GM18909 (cell line): Measurements from ENCODE around the gene TMED10.
"Not testable (repeated sequence)": the region's sequence is repeated elsewhere in the genome, so short reads cannot be mapped to it uniquely, and the experiment has no call there.

Experiments
- ATAC-seq: cut with Tn5 transposase; IDR thresholded peaks from one replicate; pipeline ENCODE4 v1.9.1; 2021; ENCODE audit warnings: mild to moderate bottlenecking; ENCODE audit not compliant: unreplicated experiment, poor library complexity

TMED10 gene

DNA sequence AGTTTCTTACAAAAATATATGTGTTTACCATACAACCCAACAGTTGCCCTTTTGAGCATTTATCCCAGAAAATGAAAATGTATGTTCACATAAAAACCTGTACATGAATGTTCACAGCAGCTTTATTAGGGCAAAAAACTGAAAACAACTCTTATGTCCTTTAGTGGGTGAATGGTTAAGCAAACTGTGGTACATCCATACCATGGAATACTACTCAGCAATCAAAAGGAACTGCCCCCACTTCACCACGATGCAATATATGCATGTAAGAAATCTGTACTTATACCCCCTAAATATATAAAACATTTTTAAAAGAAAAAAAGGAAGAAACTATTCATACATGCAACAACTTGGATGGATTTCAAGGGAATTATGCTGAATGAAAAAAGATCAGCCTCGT lies 42.8 kb downstream of the TMED10 start:
- ATAC-seq = no peak

DNA sequence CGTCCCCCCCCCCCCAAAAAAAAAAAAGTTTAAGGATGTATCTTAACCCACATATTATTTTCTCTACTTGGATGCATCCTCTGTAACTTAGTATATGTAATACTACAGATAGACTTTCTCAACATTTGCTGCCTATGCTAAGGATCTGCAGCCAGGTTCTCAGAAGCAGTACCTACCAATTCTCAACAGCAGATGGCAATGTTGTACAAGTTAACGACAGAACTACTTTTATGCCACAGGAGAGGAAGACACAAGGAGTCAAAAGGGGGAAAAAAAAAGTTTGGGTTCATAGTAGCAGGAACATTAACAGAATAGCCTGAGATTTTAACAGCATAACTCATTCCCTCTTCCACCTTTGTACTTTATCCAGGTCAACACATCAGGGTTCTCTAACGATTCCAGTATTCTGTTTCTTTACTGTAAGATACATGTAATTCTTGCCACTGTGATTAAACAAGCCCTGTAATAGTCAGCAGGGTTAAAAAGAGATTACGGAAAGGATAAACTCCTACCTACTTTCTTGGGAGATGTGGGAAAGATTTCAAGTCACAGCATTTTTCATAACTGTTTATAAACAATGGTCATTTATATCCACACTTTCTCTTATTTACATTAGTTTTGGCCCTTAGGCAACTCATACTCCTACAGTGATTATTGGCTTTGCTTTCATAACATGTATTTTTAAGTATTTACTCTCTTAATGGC lies 43.9 kb downstream of the TMED10 start:
- no peak for ATAC-seq

DNA sequence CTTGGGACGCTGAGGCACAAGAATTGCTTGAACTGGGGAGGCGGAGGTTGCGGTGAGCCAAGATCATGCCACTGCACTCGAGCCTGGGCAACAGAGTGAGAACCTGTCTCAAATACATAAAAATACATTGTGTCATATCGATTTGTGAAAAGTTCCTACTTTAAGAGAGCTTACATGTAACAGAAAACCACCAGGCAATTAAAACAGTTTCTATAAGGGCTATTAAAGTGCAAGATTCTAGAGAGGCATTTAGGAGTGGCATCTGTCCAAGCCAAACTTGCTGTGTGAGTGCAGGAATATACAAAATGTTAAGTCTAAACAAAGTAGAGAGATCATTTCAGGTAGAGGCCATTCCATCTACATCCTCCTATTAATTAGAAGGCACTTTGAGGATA lies 47.8 kb downstream of the TMED10 start:
- ATAC-seq = no peak

DNA sequence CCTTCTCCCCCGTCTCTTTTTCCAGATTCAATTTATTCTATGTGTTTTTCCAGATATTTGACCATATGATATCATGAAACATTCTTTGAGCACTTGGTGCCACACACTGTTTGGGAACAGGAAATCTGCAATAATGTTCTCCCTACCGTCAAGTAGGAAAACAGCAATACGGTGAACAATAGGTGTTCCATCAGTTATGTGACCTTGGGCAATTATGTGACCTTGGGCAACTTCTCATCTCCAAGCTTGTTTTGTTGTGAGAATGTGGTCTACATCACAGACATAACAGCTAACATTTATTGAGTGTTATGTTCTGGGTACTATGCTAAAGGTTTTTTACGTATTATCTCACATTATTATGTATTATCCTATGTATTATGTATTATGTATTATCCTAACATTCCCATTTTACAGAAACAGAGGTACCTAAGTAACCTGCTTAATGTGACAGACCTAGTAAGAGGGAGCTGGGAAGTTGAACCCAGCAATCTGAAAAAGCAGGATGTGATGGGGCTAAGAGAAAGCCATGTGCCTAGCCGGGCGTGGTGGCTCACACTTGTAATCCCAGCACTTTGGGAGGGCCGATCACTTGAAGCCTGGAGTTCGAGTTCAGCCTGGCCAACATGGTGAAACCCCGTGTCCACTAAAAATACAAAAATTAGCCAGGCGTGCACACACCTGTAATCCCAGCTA lies 48.4 kb downstream of the TMED10 start:
- no peak for ATAC-seq

DNA sequence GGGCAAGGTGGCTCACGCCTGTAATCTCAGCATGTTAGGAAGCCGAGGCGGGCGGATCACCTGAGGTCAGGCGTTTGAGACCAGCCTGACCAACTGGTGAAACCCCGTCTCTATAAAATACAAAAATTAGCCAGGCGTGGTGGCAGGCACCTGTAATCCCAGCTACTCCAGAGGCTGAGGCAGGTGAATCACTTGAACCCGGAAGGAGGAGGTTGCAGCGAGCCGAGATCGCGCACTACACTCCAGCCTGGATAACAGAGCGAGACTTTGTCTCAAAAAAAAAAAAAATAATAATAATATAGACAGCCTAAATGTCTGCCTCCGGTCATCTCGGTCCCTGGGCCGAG lies 49.0 kb downstream of the TMED10 start:
- ATAC-seq = not testable (repeated sequence)

DNA sequence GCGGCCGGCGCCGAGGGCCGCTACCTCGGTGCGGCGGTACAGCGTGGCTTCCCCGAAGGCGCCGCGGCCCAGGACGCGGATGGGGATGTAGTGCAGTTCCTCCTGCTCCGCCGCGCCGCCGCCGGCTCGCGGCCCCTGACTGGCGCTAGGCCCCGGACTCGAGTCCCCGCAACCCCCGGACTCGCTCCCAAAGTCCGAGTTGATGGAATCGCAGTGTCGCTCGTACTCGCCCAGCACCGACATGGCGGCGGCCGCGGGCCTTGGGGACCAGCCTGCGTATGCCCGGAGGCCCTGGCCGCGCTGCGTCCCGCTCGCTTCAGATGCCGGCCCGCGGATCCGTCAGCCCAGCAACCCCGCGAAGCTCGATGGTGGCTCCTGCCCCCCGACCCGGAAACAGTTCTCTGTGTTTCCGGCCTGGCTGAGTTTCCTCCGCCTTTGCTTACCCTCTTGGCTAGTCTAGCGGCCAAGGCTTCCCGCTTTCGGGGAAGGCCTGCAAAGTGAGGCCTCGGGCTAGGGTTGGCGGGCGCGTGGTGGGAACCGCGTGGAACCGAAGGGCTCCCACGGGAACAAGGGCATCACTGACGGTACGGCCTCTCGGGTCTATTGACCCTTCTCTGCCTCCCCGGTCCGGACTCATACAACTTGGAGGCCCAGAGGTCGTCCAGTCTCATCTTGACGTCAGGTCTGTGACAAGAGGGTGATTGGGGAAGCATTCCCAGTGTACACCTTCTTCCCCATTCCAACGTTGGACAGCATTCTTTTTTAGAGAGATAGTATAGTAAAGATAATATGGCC lies 49.5 kb downstream of the TMED10 start, which contains the start of gene NEK9:
Gene NEK9 (minus strand): TSS at position 370 of the 795 bp plus-strand sequence. CDS start 127 bp downstream, at position 243.
- peak; percentile 85 for ATAC-seq

DNA sequence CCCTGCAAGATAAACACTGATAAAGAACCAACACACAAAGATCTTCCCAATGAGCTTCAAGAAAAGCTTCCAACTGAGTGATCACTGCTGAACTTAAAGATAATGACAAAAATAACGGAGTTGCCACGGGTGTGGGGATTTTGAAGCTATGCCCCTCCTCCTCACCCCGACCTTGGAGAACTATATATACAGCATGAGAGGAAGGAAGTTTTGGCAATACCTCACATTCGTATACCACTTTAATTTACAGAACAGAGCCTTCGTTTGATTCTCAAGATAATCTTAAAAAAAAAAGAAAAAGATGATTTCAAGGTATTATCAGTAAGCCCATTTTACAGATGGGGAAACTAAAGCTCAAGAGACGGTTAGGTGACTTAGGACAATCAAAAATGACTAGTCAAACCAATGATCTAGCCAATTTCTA lies 50.3 kb downstream of the TMED10 start:
- no peak for ATAC-seq

DNA sequence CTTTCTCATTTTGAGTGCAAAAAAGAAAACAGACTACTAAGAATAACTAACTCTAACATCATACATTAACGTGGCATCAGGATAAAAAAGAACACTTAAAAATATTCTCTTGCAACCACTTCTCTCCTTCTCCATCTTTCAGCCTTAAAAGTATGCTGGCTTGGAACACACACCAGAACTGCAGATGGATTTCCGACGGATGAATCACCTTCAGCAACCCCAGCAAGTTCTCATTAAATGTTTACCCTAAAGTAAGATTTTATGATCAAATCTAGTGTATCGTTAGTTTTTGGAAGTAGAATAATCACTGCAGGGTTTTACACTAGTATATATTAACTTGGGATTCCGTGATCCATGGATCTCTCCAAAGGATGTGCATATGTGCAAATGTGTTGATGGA lies 50.8 kb downstream of the TMED10 start:
- no peak for ATAC-seq

DNA sequence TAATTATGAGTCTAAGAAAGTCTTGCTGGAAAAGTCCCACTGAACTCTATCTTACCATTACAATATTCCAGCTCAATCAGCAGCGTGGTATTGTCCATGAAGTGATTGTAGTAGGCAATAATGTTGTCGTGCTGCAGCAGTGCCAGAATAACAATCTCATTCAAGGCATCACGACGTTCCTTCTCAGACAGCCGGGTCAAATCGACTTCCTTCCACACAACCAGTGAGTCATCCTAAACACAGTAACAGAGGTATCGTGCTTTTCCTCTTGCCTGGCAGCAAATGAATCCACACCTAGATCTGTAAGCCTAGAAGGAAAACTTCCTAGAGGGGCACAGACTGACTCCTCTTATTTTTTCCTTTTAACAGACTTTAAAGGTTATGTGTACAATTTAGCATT lies 52.4 kb downstream of the TMED10 start:
- no peak for ATAC-seq

DNA sequence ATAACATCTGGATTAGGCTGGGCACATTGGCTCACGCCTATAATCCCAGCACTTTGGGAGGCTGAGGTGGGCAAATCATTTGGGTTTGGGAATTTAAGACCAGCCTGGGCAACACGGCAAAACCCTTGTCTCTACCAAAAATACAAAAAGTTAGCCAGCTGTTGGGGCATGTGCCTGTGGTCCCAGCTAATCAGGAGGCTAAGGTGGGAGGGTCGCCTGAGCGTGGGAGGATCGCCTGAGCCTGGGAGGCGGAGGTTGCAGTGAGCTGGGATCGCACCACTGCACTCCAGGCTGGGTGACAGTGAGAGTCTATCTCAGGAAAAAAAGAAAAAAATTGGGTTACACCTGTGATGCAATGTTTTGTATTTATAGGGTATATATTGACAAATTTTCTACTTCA lies 54.9 kb downstream of the TMED10 start:
- ATAC-seq = no peak

DNA sequence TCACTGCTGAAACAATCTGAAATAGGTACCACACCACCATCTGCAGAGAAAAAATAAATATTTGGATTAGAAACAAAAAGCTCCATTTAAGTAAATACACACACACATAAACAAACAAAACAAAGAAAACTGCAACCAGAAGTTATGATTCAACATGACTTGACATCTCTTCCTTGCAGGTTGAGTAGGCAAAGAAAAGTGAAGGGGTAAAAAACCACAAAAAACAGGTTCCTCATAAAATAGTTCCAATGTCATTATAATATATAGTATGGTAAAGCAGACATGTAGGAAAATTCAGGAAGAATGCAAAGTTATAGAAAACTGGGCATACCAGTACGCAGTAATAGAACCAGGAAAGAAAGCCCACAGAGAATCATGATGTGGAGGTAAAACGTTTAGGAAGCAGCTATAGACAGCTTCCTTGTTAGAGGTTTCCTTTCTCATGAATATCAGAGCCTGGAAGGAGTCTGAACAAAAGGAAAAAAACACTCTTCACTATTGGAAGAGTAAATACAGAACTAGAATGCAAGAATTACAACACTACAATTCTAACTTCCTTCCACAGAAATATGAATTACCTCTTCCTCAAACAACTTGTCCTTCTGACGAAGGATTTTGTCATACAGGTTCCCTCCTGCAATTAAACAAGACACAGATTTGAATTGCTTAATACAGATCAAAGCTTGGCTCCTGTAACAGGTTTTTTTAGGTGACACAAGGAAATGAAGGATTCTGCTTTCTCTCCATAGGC lies 55.7 kb downstream of the TMED10 start:
- no peak for ATAC-seq

DNA sequence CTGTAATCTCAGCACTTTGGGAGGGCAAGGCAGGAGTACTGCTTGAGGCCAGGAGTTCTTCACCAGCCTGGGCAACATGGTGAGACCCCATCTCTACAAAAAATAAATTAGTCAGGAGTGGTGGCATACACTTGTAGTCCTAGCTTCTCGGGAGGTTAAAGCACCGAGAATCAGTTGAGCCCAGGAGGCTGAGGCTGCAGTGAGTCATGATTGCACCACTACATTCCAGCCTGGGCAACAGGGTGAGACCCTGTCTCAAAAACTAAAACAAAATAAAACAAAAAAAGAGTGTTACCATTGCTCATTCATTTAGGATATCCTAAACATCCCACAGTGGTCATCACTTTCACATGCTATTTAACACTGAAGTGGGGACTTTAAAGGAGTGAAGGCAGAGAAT lies 57.4 kb downstream of the TMED10 start:
- no peak for ATAC-seq

DNA sequence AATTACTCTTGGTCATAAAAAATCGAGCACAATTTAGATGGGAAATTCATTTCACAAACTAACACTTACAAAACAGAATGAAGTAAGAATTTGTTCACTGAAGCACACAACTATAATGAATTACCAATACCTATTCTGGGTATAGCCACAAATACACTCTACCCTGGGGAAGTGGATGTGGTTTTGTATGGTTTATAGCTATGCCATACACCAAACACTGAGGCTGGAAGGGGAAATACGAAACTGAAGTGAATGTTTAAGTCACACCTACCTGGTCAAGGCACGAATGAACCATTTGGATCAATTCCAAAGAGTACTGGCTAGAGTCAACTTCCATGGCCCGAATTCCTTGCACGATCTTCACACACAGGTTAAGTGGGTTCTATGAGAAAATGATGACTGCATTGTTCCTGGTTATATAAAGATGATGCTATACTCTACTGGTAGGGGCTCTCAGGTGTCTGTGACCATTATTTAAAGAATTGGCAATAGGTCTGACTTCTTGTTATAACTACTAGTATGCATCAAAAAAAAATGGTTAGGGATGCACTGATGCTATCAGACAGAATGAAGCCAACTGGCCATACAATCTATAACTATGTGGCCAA lies 62.4 kb downstream of the TMED10 start:
- ATAC-seq = no peak

DNA sequence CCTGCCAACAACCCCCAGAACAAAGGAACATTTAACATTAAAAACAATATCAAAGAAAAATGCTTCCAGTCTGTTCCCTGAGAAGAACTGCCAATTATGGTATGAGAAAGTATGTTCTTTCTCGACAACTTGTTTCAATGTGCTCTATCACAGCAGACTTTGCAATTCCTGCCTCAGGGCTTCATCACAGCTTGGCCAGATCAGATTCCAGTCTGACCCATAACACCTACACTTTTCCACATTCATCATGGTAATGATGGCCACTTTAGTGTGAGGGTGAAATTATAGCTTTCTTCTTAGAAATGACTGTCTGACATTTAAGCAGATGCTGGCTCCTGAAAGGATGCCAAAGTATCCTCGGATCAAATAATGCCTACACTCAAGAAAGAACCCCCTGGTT lies 66.5 kb downstream of the TMED10 start:
- ATAC-seq = no peak

DNA sequence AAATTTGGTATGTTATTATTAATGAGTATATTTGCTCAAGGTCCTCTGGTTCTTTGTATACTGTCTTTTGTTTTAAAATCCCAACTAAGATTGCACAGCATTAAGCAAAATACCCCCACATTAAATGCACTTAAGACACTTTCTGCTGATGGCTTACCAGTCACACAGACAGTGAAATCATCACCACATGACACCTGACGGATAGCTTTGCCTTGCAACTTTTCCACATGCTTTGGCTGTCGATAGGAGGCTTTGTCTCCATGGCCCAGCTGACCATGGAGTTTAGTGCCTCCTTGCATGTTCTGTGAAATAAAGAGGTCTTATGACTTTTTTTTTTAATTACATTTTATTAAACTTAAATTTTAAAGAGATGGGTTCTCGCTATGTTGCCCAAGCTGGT lies 69.2 kb downstream of the TMED10 start:
- no peak for ATAC-seq

DNA sequence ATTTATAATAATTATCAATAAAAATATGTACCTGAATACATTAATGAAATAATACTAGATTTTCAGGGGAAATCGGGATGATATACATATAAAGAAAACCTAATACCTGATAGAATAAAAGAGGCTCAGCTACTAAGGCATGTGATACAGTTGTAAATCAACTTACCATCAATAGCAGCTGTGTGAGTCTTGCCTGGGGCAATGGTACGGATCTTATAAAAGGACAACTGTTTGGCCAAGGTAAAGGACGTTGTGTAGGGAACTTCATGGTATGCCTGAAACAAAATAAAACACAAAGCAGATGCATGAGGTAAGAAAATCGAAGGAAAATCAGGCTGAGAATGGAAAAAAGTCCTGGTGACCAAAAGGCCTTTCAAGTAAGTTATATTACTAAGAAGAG lies 74.9 kb downstream of the TMED10 start:
- ATAC-seq = no peak

DNA sequence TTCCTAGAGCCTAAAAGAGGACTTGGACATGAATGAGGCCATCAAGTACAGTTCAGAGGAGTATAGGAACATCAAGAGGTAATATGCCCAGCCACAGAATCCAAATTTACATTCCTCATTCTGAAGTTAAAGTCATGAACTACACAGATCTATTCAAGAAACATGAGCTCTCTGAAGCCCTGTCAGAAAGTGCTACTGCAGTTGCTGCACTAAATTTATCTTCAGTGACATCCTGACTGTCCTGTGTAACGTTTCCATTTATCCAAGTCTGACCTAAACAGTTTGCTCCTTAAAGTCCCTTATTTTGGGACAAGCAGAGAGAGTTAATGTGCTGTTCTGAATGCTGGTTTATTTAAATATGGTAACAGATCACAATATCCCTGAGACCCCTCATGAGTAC lies 77.7 kb downstream of the TMED10 start:
- ATAC-seq = no peak

DNA sequence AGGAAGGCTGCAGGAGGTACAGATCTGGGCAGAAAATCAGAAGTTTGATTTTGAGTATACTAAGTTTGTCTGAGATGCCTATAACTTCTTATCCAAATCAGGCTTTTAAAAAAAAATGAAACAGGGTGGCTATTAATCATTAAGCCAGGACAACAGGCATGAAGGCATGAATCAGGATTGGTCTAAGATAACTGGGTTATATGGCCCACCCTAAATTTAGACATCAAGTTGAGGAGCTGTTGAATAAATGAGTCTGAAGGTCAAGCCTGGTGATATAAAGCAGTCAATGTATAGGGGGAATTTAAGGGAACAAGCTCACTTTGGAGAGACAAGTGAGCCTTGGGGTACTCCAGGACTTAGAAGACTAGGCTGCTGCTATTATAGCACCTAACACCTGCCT lies 78.2 kb downstream of the TMED10 start:
- ATAC-seq = no peak

DNA sequence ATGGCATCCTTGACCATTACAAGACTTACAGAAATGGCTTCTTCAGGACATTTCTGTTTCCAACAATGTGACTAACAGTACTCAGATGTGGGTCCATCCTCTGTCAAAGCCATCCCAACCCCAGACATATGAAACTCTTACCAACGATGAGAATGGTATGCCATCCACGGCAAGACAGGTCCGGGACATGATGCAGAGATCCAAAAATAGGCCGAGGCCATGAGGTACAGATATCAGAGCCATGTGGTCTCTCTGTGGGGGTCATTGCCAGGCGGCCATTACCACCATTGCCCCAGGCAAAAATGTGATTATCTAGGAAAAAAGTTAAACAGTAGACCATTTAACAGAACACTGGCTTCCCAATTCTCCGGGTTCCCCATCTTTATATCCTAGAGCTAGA lies 79.5 kb downstream of the TMED10 start:
- ATAC-seq = no peak

DNA sequence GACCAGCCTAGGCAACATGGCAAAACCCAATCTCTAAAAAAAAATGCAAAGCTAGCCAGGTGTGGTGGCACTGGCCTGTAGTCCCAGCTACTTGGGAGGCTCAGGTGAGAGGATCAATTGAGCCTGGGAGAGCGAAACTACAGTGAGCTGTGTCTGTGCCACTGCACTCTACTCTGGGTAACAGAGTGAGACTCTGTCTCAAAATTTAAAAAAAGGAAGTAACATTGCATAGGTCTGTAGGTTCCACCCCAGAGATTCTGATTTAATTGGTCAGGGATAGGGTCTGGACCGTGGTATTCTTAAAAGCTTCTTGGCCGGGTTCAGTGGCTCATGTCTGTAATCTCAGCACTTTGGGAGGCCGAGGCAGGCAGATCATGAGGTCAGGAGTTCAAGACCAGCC lies 80.7 kb downstream of the TMED10 start:
- ATAC-seq = no peak
